GM21529 (cell line): ENCODE results near the gene FNDC11.

Experiments used
- ATAC-seq: cut with Tn5 transposase; IDR thresholded peaks from one replicate; pipeline ENCODE4 v1.9.1; 2021; ENCODE audit not compliant: unreplicated experiment

FNDC11 gene

GRCh38 chr20:63525185-63525584 lies 28.8 kb upstream of the FNDC11 start:
- ATAC-seq, result no peak

- ATAC-seq, result no peak
These were observed 28.0 kb upstream of the FNDC11 start for GRCh38 chr20:63525971-63526370.

- ATAC-seq, result no peak
These were observed 26.8 kb upstream of the FNDC11 start for GRCh38 chr20:63527184-63527583.

- no peak for ATAC-seq
These were observed 24.6 kb upstream of the FNDC11 start for GRCh38 chr20:63529180-63529860.

- no peak for ATAC-seq
These were observed 23.8 kb upstream of the FNDC11 start for GRCh38 chr20:63529861-63530787.

GRCh38 chr20:63530788-63531160 lies 23.2 kb upstream of the FNDC11 start:
- no peak for ATAC-seq

- no peak for ATAC-seq
These were observed 22.1 kb upstream of the FNDC11 start for GRCh38 chr20:63531686-63532448.

GRCh38 chr20:63532449-63532971 lies 21.4 kb upstream of the FNDC11 start:
- ATAC-seq, result no peak

GRCh38 chr20:63533388-63533787 lies 20.6 kb upstream of the FNDC11 start:
- no peak for ATAC-seq

GRCh38 chr20:63533871-63534393 lies 20.0 kb upstream of the FNDC11 start:
- ATAC-seq, result no peak

- ATAC-seq, result no peak
These were observed 19.5 kb upstream of the FNDC11 start for GRCh38 chr20:63534427-63534830.

GRCh38 chr20:63534831-63535651 lies 18.9 kb upstream of the FNDC11 start:
- no peak for ATAC-seq

- no peak for ATAC-seq
These were observed 17.6 kb upstream of the FNDC11 start for GRCh38 chr20:63536241-63536977.

GRCh38 chr20:63536997-63537524 lies 16.9 kb upstream of the FNDC11 start, which contains the start of gene PTK6:
TSS of gene PTK6 (minus strand) at chr20:63537376. CDS start at chr20:63537314, 62 bp downstream.
- ATAC-seq, result peak; percentile 26

- peak; percentile 81 for ATAC-seq
These were observed 16.3 kb upstream of the FNDC11 start for GRCh38 chr20:63537525-63538203.

GRCh38 chr20:63538204-63539091 lies 15.5 kb upstream of the FNDC11 start:
- ATAC-seq, result no peak

- ATAC-seq, result no peak
These were observed 14.9 kb upstream of the FNDC11 start for GRCh38 chr20:63539092-63539430.
